Islet precursor cell (in vitro differentiated cells): Measurements from ENCODE around the gene AAR2.

Experiments
- DNase-seq: peaks from one replicate; pipeline ENCODE4 v3.0.0-alpha.2; 2018

Gene AAR2, protein sequence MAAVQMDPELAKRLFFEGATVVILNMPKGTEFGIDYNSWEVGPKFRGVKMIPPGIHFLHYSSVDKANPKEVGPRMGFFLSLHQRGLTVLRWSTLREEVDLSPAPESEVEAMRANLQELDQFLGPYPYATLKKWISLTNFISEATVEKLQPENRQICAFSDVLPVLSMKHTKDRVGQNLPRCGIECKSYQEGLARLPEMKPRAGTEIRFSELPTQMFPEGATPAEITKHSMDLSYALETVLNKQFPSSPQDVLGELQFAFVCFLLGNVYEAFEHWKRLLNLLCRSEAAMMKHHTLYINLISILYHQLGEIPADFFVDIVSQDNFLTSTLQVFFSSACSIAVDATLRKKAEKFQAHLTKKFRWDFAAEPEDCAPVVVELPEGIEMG

DNA sequence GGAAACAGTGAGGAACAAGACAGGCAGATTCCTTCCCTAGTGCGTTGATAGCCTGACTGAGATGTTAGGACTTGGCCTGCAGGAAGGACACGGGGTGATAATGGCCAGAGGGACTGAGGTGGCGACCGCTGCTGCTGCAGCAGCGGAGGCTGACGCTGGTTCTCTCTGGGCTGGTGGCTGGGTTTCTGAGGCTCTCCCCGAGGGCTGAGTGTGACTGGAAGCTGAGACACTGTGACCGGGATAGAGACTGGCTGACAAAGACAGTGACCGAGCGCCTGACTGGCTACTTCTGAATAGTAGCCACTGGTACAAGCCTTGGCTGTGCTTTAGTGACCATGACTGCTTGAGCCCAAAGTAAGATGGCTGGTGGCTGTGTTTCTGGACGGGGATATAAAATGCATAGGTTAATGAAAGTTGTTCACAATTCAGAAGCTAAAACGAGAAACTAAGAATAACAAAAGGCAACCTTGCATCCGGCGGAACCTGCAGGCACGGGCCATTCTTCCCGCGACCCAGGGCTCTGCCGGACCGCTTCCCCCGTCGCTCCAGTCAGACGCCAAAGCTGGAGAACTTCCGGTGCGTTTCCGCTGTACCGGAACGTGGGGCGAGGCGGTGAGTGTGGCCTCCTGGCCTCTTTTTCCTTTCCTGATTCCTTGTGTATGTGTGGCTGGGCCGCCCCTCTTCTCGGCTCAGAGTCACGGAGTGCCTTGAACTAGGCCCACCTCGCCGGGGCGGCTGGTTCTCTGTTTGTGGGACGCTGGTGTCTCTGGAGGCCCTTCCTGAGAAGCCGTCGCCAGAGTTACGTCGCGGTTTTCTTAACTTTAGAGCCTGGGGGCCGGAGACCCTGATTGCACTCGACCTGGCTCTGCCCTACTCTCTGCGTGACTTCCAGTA is at the start of gene AAR2:
TSS of gene AAR2 (plus strand) at position 587 of the 894 bp plus-strand sequence. CDS start 3,391 bp downstream, outside the sequence.
- DNase-seq = peak; percentile 87

DNA sequence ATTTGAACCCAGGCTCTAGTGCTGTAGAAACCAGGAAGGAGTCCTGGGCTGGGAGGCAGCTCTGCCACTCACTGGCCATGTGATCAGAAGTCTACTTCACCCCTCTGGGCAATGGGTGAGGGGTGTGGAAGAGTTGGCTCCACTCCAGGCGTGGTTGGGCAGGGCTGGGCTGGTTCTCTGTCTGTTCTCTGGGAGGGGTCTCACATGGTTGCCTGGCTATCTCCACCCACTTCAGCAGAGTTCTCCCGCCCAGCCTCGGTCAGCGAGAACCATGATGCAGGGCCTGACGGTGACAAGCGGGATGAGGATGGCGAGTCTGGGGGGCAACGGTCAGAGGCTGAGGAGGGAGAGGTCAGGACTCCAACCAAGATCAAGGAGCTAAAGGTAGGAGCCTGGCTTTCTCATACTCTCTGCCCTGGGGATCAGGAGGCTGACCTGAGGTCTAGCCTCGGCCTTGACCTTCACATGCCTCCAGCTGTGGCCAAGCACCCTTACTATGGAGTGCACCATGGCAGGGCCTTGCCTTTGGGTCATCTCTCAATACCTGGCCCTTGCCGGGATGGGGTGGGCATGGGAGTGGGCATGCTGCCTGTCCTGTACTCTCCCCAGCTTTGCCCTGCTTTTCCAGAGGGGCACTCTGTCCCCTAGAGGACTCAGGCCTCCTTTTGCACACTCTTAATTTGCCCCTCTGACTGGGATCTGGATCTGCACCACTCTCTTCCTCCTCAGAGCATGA is 42.1 kb upstream of the AAR2 start:
- DNase-seq = no peak

DNA sequence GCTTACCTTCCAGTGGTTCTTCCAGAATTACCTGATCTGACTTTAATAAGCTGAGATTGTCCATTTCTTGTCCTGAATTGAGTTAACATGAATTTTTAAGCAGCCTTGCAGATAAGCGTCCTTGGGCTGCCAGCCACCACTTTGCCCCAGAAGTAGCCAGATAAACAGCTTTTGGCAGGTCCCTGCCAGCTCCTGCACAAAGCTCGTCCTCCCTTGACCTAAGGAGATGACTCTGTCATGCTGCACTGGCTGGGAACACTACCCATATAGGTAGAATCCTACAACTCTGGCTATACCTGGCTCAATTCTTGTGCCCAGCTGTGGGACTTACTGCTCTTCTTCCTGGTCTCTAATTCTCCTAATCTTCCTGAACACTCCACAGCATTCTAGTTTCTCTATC is 39.6 kb upstream of the AAR2 start:
- DNase-seq = no peak

DNA sequence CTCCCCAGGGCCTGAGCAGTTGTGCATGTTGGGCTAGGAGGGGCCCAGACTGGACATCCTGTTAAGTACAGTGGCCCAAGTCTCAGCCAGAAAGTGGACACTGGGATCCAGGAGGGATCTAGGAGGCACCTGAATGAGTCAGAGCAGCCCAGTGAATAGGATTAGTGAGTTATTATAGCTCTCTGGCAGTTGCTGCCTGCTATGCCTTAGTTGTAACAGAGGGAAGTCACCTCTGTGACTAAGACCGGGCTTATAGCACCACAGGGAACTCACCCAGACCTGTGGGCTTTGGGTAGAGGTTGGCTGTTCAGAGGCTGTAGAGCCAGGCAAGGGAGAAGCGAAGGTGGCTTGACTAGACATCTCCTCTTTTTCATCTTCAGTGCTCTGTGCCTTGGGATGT is 39.0 kb upstream of the AAR2 start:
- DNase-seq = no peak

DNA sequence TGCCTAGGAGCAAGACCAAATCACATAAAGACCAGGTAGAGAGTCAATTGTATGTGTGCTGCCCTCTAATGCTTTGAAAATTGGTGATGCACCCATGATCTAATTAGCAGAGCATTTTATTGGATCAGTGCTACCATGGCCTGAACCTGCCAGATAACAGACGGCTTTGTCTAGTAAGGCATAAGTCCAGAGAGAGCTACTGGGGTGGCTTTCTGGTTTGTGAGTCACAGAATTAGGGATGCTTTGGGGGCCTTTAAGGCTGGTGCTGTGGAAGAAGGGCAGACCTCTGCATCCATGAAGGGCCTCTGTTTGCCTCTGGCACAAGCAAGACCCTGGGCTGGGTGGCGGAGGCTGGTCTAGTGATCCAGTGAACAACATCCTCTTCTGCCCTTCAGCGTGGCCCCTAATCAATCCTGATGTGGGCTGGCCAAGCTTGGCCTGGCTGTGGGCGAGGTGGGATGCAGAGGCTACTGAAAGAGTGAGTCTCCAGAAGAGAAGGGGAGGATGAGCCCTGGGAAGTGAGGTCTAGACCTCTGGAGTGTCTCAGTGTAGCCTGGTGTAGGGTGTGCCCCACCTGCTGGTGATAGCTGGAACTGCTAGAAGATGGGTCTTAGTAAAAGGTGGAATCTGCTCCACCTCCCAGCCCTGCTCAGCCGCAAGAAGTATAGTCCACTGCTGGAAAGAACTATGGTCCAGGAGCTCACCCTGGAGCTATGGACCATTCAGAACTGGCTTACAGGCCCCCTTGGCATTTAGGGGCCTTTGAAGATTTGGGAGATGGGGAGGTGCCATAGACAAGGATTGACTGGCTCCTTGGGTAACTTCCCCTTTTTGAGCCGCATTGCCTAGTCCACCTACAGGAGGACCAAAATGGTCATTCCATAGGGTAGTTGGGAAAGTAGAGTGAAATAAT is 36.7 kb upstream of the AAR2 start:
- peak; percentile 93 for DNase-seq

DNA sequence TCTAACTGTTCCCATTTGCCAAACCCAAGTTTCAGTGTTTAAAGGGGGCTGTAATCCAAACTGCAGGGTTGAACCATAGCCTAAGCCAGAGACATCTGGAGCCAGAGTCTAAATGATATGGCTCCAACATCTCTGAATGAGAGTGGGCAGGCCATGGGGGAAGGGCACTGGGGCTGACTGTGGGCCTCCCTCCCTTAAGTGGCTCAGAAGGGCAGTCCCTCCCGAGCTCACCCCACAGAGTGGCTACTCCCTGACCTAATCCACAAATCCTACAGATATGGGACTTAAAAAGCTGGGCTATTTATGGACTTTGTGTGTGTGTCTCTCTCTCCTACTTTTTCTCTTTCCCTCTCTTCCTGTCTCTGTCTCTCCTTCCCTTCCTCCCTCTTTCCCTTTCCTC is 35.8 kb upstream of the AAR2 start:
- DNase-seq = no peak

DNA sequence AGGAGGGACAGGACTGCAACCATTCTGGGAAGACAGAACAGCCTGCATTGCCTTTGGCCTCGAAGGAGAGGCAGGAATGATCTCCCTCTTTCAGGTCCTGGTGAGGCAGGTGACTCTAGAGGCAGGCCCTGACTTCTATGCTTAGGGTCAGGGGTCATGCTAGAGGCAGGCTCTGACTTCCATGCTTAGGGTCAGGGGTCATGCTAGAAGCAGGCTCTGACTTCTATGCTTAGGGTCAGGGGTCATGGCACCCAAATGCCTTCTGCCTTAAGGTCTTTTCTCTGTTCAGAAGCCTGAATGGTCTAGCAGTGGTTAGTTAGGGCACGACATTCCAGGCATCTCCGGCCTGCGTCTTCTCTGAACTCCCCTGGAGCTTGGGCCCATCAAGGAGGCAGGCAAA is 35.1 kb upstream of the AAR2 start:
- DNase-seq = no peak

DNA sequence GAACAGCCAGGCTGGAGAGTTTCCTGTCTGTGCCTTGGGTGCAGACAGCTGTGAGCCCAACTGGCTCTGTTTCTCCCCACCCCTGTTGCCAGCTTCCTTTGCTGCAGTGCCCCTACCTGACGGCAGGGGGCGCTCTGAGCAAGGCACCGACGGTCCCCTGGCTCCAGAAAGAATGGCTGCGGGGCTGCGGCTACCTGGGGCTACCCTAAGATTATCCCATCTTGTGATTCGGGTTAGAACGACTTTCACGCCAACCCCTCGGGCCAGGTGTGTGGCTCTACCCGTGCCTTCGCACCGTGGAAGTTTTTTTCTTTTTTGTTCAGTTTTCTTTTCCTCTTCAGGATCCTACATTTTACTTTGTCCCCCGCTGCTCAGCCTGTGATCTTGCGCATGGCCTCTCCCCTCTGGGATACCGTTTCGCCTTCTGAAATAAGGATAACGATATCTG is 33.4 kb upstream of the AAR2 start:
- peak; percentile 79 for DNase-seq

DNA sequence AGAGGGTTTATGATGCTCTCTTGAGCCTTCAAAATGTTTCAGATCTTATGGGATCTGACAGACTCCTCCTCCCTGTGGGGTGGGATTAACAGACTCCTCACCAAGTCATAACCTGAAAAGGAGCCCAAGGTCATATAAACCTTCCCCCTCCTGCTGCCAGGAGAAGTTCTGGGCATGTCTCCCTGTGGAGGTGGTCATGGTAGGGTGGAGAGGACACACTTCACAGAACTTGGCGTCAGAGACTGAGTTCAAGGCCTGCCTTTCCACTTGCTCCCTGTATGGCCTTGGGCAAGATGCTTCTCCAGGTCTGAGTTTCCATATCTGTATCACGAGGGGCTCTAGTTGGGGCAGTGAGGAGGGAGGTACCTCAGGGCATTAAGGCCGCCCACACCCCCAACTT is 32.4 kb upstream of the AAR2 start:
- DNase-seq = no peak

DNA sequence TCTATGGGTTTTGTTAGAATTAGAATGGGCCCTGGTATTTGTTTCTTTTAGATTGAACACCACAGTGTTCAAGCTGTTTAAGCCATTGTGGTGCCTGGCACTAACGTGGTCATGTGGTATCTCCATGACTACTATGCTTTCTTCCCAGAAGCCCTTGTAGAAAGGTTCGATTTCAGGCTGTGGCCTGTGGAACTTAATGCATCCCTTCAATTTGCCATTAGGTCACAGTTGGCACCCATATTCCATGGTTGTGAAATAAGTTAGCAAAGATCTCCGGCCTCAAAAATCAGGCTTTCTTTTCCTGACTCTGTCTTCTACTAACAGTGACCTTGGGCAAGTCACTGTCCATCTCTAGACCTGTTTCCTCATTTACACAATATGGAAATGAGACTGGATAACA is 31.3 kb upstream of the AAR2 start:
- no peak for DNase-seq

DNA sequence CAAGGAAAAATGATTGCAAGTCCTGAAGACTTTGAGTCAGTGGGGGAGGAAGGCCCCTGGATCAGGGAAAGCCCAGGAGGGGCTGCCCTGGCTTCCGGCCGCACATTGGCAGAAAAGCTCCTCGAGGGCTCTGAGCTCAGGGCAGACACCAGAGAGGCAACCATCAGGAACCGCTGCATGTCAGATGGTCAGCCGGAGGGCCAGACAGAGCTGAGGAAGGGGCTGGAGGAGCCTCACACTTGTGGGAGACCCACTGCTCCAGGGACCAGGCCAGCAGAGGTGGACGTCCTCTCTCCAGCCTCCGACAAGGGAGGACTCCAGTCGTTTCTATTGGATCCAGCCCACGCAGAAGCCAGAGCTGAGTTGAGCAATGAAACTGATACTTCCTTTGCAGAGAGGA is 30.2 kb upstream of the AAR2 start:
- DNase-seq = no peak

DNA sequence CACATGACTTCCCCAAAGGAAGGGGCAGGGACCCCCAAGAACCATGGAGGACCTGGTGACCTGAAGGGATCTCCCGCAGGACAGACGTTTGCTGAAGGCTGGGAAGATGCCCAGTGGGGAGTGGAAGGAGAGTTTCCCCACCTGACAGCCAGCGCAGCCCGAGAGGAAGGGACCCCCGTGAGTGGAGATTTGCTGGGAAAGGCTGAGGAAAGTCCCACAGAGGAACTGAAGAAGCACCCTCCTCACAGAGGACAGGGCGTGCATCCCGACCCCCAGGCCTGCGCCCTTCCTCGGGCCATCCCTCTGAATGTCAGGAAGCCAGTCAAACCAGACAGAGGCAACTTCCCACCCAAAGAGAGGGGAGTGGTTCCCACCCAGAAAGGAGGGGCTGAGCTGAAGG is 29.6 kb upstream of the AAR2 start:
- DNase-seq = no peak

DNA sequence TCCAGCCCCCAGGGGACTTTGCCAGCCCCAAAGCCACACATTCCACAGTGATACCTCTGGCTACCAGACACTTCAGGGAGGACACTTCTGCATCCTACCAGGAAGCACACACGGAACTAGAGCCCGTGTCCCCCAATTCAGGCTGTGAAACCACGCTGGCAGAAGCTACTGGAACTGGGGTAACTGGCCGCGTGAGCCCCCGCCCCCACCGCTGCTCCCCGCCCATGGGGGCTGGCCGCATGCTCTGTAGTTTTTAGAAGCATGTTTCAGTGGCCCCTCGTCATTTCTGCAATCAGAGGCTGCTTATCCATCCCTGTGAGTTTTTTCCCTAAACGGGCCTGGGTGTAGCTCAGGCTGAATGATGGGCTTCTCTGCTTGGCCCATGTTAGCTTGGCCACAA is 28.7 kb upstream of the AAR2 start:
- DNase-seq = no peak

DNA sequence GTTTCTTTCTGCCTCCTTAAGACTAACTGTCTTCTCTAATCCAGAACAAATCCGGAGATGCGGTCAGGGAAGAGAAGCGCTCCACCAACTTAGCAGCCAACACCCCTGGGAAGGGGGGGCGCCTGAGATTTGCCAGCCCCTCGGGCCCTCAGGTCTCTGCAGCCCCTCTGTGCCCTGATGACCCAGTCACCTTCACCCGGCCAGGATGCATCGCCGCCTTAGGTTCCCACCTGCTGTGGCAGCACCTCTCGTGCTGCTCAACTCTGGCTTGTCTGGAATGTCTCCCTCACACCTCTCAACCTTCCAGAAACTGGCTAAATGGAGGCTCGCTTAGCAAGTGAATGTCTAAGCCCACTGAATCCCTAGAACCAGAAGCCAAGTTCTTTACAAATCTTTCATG is 28.0 kb upstream of the AAR2 start:
- no peak for DNase-seq

DNA sequence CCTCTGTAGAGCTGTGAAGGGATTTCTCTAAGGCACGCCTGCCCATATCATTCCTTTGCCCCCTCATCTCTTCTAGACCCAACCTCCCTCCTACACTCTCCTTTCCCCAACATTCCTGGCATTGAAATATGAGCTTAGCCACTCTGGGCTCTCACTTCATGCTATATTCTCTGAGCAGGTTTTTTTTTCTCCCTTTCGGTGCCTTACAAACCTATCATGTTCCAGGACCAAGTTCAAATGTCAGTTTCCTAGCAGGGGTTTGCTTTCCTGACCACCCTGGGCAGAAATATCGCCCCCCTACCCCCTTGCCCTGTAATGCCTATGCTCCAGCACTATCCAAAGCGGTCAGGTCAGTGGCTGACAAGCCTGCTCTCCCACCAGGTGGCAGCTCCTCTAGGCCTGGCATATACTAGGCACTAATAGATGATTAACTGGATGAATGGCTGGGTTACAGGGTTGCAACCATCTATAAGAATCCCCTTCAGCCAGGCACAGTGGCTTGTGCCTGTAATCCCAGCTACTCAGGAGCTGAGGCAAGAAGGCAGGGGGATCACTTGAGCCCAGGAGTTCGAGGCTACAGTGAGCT is 25.7 kb upstream of the AAR2 start:
- DNase-seq = no peak

DNA sequence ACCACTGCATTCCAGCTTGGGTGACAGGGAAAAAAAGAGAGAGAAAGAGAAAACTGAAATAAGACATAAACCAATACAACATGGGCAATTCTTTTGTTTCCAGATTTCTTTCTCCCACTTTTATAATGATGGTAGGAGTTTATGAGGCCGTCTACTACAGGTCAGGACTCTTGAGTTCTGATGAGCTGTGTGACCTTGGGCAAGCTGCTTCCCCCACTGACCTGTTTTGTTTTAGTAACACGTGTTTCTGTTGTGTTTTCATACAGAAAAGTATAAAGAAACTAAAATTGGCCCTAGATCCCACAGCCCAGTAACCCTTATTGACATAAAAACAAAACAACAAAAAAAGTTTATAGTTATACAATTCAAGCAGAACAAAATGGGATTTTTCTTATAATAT is 22.9 kb upstream of the AAR2 start:
- no peak for DNase-seq

DNA sequence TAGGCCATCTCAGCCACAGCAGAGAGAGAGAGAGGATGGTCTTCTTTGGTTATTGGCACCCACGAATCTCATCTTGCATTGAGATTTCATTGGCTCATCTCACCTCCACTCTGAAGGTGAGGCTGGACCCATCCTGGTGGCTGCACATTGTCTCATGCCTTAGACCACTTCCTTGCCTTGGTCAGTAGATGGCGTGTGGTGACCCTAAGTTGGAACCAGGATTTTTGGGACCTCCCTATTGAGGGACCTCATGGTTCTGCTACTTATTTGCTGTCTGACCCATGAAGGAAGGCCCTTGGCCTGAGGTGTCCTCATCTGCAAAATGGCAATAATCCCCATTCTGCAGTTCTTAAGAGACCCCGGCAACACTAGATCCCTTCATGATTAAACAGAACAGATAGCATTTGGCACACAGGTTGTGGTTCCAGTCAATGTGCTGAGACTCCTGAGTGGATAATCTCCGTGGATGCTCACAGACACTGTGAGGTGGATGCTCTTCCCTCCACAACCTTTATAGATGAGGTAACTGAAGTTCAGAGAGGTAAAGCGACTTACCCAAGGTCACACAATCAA is 21.5 kb upstream of the AAR2 start:
- no peak for DNase-seq

DNA sequence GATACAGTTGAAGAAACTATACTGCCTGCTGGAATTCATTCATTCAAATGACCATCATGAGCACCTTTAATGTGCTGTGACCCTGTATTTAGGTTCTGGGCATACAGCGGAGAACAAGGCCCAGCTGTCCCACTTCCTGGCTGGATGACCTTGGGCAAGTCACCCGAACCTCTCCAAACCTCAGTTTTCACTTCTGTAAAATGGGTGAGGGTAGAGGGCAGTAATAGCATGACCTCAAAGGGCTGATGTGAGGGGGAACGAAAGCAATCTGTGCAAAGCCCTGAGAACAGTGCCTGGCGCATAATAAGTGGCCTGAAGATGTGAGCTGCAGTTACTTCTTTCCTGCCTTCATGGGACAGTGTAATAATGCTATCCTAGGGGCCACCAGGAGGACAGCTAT is 20.5 kb upstream of the AAR2 start:
- DNase-seq = no peak

DNA sequence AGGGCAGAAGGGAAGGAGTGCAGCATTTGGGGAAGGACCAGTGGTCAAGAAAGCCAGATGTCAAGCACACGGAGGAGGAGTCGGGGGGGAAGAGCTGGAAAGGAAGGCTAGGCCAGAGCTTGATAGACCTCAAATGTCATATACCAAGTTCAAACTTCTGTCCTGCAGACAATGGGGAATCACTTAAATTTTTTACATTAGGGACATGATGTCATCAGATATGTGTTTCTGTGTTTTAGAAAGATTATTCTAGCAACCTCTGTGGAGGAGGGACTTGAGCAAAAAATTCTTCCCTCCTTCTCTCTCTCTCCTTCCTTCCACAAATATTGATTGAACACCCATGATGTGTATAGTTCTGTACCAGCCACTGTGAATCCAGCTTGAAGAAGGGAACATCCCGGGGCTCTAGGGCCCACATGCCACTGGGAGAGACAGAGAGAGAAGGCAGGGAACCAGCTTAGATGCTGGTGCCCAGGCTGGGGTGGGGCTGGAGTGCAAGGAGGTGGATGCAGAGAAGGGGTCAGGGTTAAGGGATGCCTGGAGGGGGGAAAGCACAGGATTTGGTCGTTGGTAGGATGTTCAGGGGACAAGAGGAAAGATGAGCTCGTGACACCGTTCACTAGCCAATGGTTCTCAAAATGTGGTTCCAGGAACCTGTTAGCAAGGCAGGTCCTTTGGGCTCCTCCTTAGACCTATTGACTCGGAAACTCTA is 19.8 kb upstream of the AAR2 start:
- DNase-seq = no peak

DNA sequence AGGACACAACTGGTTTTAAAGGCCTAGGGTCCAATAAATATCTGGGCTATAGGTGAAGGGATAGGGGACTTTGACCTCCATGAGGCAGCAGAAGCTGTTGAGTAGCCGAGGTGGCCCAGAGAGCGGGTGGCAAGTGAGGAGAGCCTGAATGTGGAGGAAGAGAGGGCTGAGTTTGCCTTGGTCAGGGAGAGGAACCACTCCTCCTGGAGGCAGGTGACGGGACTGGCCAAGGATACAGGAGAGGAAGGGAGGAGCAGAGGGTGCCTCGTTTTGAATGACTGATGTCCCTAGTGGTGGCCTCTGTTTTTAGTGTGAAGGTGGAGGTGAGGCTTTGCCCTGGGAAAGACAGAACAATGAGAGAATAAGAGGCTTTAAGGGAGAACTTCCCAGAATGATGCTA is 19.1 kb upstream of the AAR2 start:
- DNase-seq = peak; percentile 80
